ENCODE results near the gene CTRB2. TPM values are rescaled to one million over a fixed set of nuclear protein-coding genes. Genes with fewer than 3 reads are reported as not detected.
A peak's percentile ranks its signal among the peaks of the same experiment; 100 is the strongest.
"Not testable (repeated sequence)": the region's sequence is repeated elsewhere in the genome, so short reads cannot be mapped to it uniquely, and the experiment has no call there.

Gene CTRB2
- total RNA-seq, 1 donor from 2014 or later: not detected

DNA sequence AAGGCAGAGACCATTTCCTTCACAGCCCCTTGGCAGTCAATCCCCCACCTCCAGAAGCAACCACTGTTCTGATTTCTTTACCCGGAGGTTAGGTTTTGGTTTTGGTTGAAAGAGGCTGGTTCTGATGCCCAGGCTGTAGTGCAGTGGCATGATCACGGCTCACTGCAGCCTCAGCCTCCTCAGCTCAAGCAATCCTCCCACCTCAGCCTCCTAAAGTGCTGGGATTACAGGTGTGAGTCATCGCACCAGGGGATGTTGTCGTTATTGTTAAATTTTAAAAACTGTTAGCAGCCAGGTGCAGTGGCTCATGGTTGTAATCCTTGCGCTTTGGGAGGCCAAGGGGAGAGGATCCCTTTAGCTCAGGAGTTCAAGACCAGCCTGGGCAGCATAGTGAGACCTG lies 3.0 kb upstream of the CTRB2 start:
- Mint-ChIP-seq H3K9me3 (no peaks in the 10 kb centered on the region), H3K36me3 (no peaks in the 10 kb centered on the region), H3K4me3 (no peak overlapping the region), H3K4me1 (peaks cover 6% of the 10 kb centered on the region), H3K27ac (no peak overlapping the region), H3K27me3 (ENCODE audit: insufficient read depth, low read depth) (peaks cover 10% of the 10 kb centered on the region)
- no peaks in the 10 kb centered on the region for H3K9me3 ChIP-seq (ENCODE audit: low read depth)
- H3K36me3 ChIP-seq: no peaks in the 10 kb centered on the region
- no peak overlapping the region for H3K27ac ChIP-seq
- no peaks in the 10 kb centered on the region for H3K79me2 ChIP-seq (ENCODE audit: low read depth)
- no peak overlapping the region for H2AFZ ChIP-seq (replicated peaks)
- no peak overlapping the region for H3K9ac ChIP-seq
- no peaks in the 10 kb centered on the region for H3K4me1 ChIP-seq
- no peaks in the 10 kb centered on the region for H3K27me3 ChIP-seq
- H4K20me1 ChIP-seq (ENCODE audit: low read depth): no peaks in the 10 kb centered on the region
- H3K4me2 ChIP-seq: no peak overlapping the region
- H3K4me3 ChIP-seq: no peak overlapping the region
- no peaks in the 10 kb centered on the region for H3F3A ChIP-seq (ENCODE audit: low read depth)
- TF ChIP-seq, protein P1, sequence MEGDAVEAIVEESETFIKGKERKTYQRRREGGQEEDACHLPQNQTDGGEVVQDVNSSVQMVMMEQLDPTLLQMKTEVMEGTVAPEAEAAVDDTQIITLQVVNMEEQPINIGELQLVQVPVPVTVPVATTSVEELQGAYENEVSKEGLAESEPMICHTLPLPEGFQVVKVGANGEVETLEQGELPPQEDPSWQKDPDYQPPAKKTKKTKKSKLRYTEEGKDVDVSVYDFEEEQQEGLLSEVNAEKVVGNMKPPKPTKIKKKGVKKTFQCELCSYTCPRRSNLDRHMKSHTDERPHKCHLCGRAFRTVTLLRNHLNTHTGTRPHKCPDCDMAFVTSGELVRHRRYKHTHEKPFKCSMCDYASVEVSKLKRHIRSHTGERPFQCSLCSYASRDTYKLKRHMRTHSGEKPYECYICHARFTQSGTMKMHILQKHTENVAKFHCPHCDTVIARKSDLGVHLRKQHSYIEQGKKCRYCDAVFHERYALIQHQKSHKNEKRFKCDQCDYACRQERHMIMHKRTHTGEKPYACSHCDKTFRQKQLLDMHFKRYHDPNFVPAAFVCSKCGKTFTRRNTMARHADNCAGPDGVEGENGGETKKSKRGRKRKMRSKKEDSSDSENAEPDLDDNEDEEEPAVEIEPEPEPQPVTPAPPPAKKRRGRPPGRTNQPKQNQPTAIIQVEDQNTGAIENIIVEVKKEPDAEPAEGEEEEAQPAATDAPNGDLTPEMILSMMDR (IDR thresholded peaks at IDR 0.05): no peak
- TF ChIP-seq EZH2 (IDR thresholded peaks at IDR 0.05): no peak
- TF ChIP-seq EZH2phosphoT487 (IDR thresholded peaks at IDR 0.05): no peak
- no peak for DNase-seq (ENCODE audit: low spot score)

DNA sequence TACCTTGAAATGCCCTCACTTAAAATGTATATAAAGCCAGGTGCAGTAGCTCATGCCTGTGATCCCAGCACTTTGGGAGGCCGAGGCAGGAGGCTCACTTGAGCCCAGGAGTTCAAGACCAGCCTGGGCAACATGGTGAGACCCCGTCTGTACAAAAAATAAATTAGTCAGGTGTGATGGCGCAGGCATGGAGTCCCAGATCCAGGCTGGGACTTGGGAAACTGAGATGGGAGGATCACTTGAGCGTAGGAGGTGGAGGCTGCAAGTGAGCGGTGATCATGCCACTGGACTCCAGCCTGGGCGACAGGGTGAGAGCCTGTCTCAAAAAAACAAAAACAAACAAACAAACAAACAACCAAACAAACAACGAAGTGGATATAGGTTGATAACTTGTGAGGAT lies 2.6 kb upstream of the CTRB2 start:
- not testable (repeated sequence) for H3K27me3 ChIP-seq; H3K4me3 Mint-ChIP-seq; H3K4me3 ChIP-seq; H2AFZ ChIP-seq (replicated peaks); H3K9me3 ChIP-seq (ENCODE audit: low read depth); H3K79me2 ChIP-seq (ENCODE audit: low read depth); H3K9ac ChIP-seq; H3K27ac ChIP-seq; H3F3A ChIP-seq (ENCODE audit: low read depth); H3K9me3 Mint-ChIP-seq; H3K4me1 ChIP-seq; H3K36me3 Mint-ChIP-seq; H3K4me1 Mint-ChIP-seq; H4K20me1 ChIP-seq (ENCODE audit: low read depth); H3K4me2 ChIP-seq; DNase-seq (ENCODE audit: low spot score); H3K36me3 ChIP-seq
- Mint-ChIP-seq H3K27ac (peak overlapping the region; percentile 42), H3K27me3 (ENCODE audit: insufficient read depth, low read depth) (peaks cover 10% of the 10 kb centered on the region)

DNA sequence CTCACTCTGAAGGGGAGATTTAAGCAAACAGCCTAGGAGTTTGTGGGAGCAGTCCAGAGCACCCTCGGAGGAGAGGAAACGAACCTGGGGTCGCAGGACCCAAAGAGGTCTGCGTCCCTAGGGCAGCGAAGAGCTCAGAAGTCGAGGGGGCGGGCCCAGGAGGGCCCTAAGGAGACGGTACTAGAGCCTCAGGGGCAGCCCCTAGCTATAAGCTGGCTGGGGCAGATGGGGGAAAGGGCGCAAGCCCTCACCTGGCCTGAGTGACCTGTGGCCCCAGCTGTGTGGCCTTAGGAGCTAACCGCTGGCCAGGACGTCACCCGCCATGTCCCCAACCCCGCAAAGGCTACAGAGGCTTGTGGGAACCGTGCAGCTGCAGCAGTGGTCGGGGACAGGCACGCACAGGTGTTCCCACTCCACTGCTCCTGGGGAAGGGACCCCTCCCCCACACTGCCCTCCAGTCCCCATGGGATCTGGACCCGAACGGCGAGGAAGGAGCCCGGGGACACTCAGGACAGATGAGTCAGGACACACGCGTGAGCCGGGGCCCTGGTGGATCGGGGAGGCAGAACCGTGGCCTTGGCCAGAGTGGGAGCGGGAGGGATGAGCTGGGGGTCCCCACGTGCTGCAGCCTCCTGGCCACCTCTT lies 2.0 kb upstream of the CTRB2 start:
- Histone ChIP-seq H3K79me2 (ENCODE audit: low read depth) (no peaks in the 10 kb centered on the region), H3K9ac (no peak overlapping the region), H3K36me3 (no peaks in the 10 kb centered on the region), H2AFZ (replicated peaks) (no peak overlapping the region), H3K4me3 (no peak overlapping the region), H3K27ac (no peak overlapping the region), H3K27me3 (no peaks in the 10 kb centered on the region), H3K4me2 (no peak overlapping the region), H4K20me1 (ENCODE audit: low read depth) (no peaks in the 10 kb centered on the region), H3K4me1 (no peaks in the 10 kb centered on the region), H3F3A (ENCODE audit: low read depth) (no peaks in the 10 kb centered on the region), H3K9me3 (ENCODE audit: low read depth) (no peaks in the 10 kb centered on the region)
- Mint-ChIP-seq H3K4me1 (peaks cover 7% of the 10 kb centered on the region), H3K36me3 (no peaks in the 10 kb centered on the region), H3K9me3 (no peaks in the 10 kb centered on the region), H3K4me3 (no peak overlapping the region), H3K27me3 (ENCODE audit: insufficient read depth, low read depth) (peaks cover 10% of the 10 kb centered on the region), H3K27ac (peak overlapping the region; percentile 74)
- DNase-seq (ENCODE audit: low spot score): no peak
- TF ChIP-seq EZH2 (IDR thresholded peaks at IDR 0.05) (no peak), EZH2phosphoT487 (IDR thresholded peaks at IDR 0.05) (no peak)
- TF ChIP-seq, protein P1 (IDR thresholded peaks at IDR 0.05): no peak

DNA sequence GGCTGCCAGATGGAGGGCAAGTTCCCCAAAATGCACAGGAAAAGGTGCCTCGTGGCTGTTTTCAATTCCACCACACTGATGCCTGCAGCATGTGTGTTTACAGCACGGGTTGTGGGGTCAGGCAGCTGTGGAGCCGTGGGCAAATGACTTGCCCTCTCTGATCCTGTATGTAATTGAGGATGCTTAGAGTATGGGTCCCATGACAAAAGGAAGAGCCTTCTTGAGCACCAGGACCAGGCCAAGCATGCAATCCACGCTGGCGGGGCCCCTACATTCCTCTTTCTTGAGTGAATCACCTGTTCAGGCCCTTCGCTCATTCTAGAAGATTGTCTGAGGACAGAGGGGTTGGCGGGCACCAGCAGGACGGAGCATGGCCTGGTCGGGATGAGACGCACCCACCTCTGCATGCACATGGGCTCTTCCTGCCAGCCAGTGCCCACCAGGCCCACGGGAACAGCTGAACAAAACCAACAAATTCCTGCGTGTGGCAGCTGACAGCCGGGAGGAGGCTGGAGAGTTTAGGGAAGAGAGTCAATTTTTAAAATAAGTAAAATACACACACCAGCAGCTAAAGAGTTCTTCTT lies 1.4 kb upstream of the CTRB2 start:
- H2AFZ ChIP-seq (replicated peaks): no peak overlapping the region
- TF ChIP-seq EZH2phosphoT487 (IDR thresholded peaks at IDR 0.05) (no peak), EZH2 (IDR thresholded peaks at IDR 0.05) (no peak)
- TF ChIP-seq, protein P1 (IDR thresholded peaks at IDR 0.05): no peak
- Mint-ChIP-seq H3K4me1 (peaks cover 13% of the 10 kb centered on the region), H3K27me3 (ENCODE audit: insufficient read depth, low read depth) (peaks cover 10% of the 10 kb centered on the region), H3K27ac (peak overlapping the region; percentile 94), H3K36me3 (no peaks in the 10 kb centered on the region), H3K4me3 (no peak overlapping the region), H3K9me3 (no peaks in the 10 kb centered on the region)
- H3K79me2 ChIP-seq (ENCODE audit: low read depth): no peaks in the 10 kb centered on the region
- no peaks in the 10 kb centered on the region for H3K4me1 ChIP-seq
- no peak overlapping the region for H3K4me3 ChIP-seq
- no peaks in the 10 kb centered on the region for H4K20me1 ChIP-seq (ENCODE audit: low read depth)
- no peaks in the 10 kb centered on the region for H3K9me3 ChIP-seq (ENCODE audit: low read depth)
- no peak overlapping the region for H3K9ac ChIP-seq
- H3K4me2 ChIP-seq: no peak overlapping the region
- no peak for DNase-seq (ENCODE audit: low spot score)
- no peak overlapping the region for H3K27ac ChIP-seq
- H3F3A ChIP-seq (ENCODE audit: low read depth): no peaks in the 10 kb centered on the region
- H3K27me3 ChIP-seq: no peaks in the 10 kb centered on the region
- no peaks in the 10 kb centered on the region for H3K36me3 ChIP-seq

Measured in neural progenitor cell (in vitro differentiated cells).